ENCODE measurements around the gene OTULIN.

Gene OTULIN

DNA sequence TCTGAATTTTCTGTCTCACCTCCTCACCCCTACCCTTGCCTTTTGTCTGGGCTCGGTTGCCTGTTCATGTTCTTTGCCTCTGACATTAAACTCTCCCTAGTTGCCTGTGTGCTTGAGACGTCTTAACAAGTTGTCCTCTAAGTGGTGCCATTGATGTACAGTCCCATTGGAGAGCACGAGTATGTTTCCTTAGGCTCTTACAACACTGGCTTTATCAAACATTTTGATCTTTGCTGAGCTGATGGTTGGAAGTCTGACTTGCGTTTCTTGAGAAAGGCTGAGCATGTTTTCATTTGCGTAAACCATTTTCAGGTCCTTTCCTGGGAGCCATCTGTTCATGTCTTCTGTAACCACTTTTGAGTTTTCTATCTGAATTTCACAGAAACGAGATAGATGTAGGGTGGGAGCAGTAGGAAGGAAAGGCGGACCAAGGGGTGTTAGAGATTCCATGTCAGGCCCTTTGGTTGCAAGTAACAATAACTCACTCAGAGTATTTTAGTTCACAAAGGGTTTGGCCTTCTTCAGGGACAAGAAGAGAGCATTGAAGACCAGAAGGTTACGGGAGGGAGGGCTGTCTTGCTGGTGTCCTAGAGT lies 35.4 kb downstream of the OTULIN start:
- DNase-seq: no peak

DNA sequence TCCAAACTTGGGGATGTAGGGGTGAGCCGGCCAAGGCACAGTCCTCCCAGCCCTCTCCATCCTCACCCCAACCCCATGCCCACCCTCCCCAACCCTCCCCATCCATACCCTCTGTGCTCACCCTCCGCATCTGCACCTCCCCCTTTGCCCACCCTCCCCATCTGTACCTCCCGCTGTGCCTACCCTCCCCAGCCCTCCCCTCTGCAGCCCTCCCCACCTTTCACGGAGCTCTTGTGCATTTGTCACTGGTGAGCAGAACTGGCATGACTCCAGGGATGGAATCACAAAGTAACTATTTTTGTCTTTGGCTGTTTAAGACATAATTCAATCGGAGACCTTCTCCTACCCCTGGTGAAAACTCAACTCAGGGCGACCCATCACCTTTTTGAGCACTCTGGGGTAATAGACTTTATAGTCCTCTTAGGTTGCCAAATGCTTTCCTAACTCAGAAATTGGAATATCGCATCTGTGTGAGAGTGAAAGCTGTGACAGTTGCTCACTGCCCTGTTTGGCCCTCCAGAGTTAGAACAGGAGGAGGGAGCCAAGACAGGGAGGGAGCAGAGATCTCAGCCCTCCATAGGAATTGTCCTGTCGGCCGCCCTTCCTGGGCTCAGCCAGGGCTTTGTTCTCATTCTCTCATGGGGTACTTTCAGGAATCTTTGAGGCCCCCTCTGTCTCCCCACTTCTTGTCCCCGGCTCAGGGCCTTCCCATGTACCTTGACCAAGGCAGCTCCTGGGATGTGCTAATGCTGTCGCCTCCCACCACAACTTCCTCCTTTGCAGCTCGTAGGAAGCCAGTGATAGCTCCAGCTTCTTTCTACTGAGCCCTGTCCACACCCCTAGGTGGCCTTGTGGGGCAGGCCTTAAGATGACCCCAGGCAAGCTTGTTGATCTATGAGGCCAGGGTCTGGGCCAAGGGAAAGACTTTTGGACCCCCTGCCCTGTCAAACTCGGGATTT lies 36.2 kb downstream of the OTULIN start:
- DNase-seq: no peak

DNA sequence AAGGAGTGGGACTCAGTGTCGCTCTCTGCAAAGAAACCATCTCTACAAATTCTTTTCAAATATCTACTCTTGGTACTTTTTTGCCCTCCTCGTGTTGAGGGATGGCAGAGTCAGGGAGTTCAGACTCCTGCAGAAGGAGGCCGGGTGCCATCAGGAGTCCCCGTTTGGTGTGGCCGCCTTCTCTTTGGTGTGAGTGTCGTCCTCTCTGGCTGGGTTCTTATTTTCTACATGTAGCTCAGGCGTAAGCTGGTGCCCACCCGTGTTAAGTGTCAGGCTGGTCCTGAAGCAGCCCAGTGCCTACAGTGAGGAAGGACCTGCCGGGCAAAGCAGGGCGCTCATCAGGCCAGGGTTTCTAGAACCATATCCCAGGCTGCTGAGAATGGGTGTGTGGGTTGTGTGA lies 37.0 kb downstream of the OTULIN start:
- DNase-seq: no peak

DNA sequence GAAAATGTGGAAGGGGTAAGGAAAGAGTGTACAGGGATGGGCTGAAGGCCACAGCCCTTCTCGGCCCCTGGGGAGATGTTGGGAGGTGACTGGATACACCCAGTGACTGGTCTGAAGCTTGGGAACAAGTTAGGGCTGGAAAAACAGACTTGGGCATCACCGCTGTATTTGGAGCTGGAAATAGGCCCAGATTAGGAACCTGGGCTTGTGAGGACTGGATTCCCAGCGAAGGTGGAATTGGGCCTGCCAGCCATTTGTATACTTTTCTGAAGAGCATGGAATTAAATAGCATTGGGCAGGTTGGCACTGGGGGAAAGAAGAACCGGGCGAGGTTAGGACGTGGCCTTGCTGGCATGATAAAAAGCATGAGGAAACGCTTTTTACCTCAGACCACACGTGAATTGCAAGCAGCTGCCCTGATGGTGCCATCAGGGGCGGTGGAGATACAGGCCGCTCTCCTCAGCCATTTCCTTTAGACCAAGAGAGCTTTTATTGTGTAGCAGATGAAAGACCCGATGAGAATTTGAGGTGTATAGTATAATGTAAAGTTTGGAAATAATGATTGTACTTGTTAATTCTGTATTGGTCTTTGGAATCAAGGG lies 37.8 kb downstream of the OTULIN start:
- DNase-seq: no peak

DNA sequence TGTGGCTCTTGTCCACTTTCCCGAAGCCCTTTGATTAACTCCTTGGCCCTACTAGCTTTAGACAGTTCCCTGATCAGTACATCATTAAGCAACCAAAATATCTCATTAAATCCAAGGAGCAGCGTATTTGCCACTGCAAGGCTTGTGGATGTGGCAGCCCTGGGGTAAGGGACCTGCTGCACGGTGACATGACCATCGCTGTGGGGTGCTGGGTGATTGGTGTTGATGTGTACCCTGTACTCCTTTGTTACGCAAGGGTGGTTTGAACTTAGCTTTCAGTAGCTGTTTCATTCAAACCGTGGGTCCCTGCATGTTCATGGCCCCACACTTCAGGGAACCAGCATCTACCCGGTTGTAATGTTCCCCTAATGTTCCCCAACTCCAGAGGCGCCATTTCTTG lies 41.0 kb downstream of the OTULIN start:
- DNase-seq: no peak

DNA sequence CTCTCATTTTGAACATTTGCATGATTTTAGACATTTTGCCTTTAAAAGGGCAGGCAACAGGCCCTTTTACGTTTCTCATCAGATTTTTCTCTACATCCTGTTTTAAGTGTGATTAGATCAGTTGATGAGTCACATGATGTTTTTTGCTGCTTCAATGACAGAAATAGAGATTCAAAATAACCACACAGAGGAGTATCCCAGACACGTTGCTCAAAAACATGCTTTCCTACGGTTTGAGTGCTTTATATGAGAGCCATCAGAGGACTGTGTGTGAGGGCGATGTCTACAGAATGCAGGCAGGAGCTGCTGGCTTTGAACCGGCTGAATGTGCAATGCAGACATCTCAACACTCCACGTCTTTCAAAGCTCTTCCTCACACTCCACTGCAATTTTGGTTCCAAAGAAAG lies 42.1 kb downstream of the OTULIN start:
- no peak for DNase-seq

DNA sequence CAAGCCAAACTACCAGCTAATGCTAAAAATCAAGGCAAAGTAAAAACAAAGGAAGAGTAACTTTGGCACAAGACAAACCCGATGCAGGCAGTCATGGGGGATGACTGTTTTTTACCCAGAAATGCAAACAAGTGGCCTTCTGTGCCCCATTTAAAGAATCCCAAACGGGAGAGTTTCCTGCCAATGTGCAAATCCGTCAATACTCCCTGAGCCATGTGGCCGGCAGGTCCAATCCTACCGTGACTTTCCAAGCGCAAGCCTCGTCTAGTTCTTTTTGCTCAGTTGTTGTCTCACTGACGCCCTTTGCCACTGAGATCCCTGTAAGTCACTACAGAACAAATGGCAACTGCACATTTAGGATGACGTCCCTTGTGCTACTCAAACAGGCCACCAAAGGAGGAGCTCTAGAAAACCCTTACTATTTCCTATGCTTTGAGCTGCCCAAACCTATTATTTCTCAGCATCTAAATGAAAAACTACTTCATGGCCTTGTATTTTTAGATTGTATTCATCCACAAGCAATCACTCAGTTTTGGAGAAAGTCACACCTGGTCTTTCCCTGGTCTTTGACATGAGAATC lies 43.4 kb downstream of the OTULIN start:
- DNase-seq: no peak

DNA sequence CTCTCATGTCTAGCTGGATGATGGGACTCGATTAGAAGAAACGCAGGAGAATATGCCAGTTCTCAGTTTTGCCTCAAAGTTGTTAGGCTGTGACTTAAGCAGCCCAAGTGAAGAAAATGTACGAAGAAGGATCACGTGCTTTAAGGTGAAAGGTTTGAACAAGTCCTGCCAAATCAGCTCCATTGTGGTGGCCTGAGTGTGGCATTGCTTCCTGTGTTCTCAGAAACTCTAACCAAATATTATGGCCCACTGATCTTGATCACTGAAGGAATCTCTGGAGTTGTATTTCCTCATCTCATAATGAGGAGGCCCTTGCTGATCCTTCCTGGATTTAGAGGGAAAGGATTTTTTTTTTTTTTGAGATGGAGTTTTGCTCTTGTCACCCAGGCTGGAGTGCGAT lies 44.0 kb downstream of the OTULIN start:
- no peak for DNase-seq

DNA sequence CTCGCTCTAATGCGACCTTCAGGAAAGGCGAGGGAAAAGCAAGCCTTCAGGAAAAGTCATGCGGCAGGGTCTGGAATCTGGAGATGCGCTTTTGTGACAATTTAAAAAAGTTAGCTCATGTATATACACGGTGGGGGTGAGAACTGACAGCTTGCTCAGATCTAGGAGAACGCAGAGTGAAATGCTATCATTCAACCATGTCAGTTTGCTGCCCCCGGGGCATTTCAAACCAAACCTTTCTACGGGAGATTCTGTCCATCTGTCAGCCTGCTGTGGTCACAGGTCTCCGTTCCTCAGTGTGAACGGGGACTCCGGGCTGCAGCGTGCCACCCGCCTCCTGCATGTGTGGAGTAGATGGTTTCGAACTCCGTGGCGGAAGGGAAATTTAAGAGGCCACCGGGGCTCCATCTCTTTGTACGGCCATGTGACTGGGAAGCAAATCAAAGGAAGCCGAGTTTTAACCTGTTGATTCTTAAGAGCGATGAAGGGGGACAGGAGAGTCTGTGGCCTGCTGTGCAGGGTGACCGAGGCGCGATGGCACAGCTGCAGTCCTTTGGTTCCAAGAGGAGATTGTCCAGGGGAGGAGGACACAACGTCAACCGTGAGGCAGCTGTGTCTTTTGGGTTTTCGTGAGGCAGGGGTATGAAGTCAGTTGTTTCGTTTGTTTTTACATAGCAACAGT lies 45.9 kb downstream of the OTULIN start:
- DNase-seq: no peak

DNA sequence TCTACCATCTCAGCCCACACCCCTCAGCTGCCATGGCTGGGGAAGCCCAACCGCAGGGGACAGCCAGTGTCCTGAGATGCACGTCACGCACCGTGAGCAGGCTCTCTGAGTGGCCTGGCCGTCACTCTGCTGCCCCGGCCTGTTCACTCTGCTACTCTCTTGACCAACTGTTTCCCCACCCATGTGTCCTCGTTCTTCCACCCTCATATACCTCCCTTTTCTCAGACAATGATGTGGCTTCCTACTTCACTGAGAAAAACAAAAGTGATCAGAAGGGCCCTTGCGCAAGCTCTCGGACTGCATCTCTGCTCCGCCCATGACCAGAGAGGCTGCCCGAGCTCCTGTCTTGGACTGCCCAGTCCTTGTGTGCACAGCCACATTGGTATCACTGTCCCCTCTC lies 47.6 kb downstream of the OTULIN start:
- no peak for DNase-seq

DNA sequence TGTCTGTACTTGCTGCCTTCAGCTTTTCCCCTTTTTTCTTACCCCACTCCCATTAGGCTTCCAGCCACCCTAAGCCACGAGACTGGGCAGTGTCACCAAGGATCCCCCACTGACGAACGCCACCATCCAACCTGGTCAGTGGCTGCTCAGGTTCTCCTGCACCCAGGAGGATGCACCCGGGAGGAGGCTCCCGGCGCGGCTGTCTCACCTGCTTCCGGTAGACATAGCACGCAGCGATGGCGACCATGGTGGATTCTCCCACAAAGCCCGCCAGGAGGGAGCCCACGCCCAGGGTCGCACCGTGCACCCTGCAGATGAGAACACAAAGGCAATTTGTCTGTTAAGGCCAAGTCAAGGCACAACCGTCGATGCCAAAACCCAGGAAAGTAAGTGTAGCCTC lies 48.1 kb downstream of the OTULIN start:
- DNase-seq: no peak

DNA sequence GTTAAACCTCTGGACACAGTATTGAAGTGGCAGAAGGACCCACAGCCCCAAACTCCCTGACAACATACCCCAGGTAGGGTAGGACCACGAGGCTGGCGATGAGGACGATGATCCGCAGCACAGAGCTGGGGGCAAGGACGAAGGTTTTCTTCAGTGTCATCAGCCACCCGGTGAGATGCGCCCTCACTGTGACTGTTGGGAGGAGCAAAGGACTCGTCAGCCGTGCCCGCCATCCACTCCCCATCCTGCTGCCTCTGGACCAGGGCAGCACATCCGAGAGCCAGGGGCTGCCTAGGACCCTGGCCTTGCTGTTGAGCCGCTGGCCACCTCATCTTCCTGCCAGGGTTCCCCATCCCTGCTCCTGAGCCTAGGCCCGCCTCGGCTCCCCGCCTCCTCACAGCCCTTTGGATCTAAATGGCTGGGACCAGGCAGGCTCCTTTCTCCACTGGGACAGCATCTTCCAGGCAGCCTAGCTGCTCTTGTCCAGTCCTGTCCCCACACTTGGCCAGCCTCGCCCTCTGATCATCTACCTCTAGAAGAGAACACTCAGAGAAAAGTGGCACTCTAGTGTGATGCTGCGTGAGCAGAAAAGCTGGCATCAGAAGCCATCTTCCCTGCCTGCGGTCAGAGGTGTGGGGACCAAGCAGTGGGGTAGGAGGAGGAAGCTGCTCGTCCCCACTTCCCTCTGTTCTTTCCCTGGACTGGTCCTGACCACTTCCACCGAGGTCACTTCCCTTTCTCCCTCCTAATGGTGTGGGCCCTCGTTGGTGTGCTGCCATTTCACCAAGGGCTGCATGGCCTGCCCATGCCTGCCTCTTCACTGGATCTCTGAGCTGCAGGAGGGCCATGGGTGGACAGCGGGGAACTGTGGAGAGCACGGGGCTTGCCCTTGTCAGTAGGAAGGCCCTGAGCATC lies 49.2 kb downstream of the OTULIN start:
- no peak for DNase-seq

DNA sequence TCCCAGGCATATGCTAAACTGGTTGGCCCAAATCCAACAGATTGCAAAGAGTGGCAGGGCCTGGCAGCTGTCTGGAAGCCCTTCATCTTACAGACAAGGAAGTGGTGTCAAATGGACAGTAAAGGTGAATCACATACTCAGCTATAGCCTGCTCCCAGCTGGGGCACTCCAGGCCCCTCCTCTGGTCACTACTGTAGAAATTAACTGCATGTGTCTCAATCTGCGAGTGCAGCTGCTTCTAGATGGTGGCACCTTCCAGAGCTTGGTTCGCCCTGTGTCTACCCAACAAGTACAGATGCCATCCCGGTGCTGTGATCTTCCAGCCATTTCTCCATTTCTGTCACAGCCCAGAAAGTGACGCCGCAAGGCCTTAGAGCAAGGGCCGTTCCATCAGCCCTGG lies 50.2 kb downstream of the OTULIN start:
- DNase-seq: no peak

DNA sequence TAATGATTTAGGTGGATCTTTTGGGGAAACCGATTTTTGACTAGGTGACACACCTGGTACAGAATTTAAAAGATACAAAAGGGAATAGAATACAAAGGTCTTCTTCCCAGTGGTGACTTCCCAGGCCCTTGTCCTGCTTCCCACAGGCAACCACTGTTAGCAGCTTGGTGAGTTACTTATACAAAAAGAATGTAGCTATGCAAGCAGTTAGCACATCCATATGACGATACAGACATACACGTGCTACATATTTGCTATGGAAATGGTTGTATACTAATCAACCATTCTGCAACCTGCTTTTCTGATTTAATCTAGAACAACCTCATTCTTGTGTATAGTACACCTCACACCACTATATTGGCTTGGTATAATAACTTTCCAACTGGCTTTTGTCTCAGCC lies 51.0 kb downstream of the OTULIN start:
- DNase-seq: no peak

DNA sequence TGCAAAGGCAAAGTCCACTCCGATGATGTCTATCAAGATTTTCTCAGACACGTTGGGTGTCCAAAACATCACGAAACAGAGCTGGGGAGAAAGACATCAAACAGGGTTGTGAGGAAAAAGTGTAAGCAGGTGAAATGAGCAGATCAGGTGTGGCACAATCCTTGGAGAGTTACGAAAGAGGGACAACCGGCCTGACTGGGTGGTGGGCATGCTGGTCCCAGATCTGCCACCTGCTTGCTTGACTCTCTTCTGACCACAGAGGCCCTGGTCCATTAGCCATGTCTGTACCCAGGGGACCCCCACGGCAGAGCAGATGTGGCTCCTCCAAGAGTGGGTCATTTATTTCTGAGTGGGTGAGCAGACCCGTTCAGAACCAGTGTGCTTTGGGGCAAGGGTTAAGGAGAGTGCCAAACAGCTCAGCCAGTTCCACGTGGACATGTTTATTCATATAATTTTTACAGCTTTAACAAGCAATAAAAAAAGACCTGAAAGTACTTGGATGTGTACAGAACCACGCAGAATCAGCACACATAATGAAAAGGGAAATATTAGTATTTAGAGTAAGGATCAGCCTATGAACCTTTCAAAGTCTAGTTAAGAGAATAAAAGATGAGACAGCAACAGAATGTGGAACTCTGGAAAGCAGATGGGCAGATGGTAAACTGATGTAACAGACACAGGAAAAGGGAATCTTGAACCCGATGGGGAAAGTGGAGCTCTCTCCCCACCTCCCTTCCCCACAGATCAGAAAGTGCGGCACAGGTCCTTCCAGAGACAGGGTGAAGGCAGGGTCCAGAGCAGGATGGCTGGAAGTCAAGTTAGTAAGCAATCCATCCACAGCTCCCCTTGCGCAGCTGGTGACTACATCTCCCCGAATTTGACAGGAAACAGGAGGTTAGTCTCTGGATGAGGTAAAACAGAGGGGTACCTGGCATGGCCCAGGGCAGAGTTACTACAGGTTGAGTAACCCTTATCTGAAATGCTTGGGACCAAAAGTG lies 52.5 kb downstream of the OTULIN start:
- DNase-seq: no peak

DNA sequence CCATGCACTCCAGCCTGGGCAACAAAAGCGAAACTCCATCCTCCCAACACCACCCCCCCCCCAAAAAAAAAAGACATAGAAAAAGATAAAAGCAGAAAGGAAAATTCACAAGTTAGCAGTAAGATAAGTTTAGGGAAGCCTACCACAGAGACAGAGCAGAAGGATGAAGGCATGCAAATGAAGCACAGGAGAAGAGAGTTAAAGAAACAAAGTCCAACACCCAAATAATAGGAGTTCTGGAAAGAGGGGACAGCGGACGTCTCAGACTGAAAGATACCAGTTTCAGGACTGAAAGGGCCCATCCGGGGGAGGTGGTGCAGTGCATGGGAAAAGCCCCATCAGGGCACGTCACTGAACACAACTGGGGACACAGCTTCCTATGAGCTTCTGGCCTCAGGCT lies 54.3 kb downstream of the OTULIN start:
- DNase-seq: no peak

DNA sequence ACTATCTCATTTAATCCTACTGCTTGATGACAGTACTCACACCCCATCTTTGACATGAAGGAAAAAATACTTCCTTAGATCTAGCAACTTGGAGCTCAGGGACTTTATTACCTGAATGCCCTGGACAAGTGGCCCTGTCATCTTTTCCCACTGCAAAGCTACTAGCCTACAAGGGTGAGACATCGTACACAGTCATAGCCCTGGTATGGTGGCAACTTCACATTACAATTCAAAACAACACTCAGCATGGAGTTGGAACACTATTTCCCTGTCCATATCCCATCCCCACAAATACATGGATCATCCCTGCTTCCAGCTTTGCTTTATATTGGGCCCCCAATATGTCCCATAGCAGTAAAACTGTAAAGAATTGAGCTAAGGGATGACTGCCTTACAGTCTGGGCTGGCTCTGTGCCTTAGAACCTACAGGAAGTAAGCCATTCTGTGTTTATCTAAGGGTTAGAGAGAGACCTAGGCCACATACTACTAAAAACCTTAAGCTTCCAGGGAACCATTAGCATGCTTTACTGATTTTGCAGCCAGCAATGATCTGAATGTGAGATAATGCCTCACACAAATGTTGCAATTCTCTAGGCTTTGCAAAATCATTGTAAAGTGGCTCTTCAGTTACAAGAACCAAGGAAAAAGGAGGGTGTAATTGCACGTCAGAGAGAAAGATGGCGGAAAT lies 55.9 kb downstream of the OTULIN start:
- DNase-seq: no peak

DNA sequence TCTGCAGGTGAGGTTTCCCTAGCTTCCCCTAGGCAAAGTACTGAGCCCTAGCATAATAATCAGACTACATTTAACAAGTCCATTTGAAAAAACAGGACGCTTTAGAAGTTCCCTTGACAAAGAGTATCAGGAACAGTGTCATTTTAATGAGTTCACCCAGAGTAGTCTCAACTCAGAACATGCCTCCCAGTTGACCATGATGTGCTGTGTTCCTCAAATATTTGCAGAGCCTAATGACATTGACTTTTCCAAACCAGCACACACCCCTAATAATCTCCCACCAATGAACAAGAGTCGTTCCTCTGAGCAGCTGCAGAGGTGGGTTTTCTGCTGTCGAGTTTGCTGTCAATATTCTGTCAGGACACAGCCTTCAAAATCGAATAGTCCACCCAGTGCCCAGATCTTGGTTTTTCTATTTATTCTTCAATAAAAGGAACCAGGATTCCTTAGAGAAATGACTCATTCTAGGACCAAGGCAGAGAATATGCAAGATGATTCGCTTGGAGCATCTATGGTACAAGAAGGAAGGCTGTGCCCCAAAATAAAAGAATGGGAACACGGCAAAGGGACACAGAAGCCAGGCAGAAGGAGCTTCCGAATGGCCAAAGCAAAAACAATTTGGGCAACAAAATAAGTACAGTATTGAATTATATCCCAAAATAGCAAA lies 57.6 kb downstream of the OTULIN start:
- DNase-seq: no peak

DNA sequence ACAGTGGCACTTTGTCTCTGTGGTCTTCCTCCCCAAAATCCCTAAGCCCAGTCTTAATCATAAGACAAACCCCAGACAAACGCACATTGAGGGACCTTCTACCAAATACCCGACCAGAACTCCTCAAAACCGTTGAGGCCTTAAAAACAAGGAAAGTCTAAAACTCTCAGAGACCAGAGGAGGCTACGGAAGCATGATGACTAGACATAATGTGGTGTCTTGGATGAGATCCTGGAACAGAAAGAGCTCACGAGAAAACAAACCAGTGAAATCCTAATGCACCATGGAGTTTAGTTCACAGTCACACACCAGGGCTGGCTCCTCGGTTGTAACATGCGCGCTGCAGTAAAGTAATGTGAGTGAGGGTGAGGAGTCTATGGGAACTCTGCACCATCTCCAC lies 58.4 kb downstream of the OTULIN start:
- DNase-seq: no peak

DNA sequence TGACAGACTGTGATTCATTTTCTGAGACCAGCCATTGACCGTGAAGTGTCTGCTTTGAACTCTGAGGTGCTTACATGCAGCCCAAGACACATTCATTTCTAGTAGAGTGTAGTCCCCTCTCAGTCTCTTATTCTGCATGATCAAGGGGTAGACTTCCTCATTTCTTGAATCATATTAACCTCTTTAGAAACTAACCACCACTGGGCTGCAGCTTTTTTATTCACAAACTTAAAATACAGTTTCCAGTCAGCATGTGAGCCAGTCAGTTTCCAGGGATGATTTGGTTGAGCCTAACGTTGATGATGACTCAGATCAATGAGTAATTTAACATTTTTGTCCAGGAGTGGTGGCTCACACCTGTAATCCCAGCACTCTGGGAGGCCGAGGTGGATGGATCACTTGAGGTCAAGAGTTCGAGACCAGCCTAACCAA lies 59.2 kb downstream of the OTULIN start:
- no peak for DNase-seq

All from NCI-H2081 treated with DMSO at 0.1 percent for 48 hours (cell line).